GM21786 (cell line): ENCODE results near the gene MCEMP1.

ENCODE experiments used
- ATAC-seq: cut with Tn5 transposase; IDR thresholded peaks from one replicate; pipeline ENCODE4 v1.9.1; 2021; ENCODE audit not compliant: unreplicated experiment

The MCEMP1 gene, protein sequence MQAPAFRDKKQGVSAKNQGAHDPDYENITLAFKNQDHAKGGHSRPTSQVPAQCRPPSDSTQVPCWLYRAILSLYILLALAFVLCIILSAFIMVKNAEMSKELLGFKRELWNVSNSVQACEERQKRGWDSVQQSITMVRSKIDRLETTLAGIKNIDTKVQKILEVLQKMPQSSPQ

DNA sequence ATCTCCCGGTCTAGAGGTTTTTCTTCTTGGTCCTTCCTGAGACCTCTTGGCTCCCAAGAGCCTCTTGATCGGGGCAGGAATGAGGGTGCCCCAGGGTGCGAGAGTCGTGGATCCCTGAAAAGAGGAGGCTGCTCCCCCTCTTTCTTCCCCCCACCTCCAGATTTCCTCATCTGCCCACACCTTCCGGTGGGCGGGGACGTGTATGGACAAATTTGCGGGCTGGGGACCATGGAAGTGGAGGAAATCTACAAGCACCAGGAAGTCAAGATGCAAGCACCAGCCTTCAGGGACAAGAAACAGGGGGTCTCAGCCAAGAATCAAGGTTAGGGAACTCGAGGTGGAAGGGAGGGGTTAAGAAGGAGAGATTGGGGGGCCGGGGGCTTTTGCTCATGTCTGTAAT, at the start of gene MCEMP1:
MCEMP1 (plus strand) TSS at position 237 of the 400 bp plus-strand sequence; CDS start at position 268, 31 bp downstream.
- no peak for ATAC-seq

DNA sequence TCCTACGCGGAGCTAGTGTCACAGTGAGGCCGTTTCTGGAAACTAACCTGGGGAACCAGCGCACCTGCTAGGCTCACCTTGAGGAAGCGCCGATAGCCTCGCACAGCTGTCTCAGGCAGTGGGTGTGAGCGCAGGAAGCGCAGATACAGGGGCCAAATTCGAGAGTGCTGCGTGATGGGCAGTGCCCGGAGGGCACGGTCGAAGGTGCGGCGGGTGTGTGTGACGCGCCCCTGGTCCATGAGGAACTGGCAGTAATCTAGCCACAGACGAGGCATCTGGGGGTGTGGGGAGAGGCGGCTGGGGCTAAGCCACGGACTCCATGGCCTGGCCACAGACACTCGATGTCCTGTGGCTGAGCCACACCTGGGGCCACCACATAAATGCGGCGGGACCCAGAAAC, 49.7 kb upstream of the MCEMP1 start:
- no peak for ATAC-seq

GRCh38 chr19:7628589-7629311, 48.1 kb upstream of the MCEMP1 start:
- no peak for ATAC-seq

GRCh38 chr19:7629347-7630054, 47.4 kb upstream of the MCEMP1 start, which contains the start of the genes PET100 and XAB2:
Gene PET100 (plus strand): TSS chr19:7629793. CDS start chr19:7629834, 41 bp downstream.
Gene XAB2 (minus strand): TSS chr19:7629545. CDS start chr19:7629527, 18 bp downstream.
- ATAC-seq = peak; percentile 90

DNA sequence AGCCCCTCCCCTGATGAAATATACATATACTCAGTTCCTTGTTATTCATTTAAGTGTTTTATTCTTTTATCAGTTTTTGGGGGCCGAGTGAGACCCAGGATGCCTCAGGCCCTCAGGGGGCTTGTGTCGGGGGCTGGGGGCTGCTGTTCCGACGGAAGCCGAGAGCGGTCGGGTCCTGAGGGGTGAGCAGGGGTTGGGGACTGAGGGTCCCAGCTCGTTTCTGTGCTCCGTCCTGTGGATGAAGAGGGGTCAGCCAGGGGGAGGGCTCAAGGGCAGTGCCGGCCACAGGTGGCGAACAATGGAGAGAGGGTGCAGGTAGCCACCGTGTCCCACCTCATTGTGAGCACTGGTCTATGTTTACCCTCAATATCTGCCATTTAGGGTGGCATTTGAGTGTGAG, 45.3 kb upstream of the MCEMP1 start:
- ATAC-seq = no peak

GRCh38 chr19:7632340-7633203, 44.3 kb upstream of the MCEMP1 start:
- no peak for ATAC-seq

GRCh38 chr19:7633698-7634097, 43.2 kb upstream of the MCEMP1 start, which contains the start of gene PCP2:
Gene PCP2 (minus strand): TSS chr19:7633719. CDS start chr19:7633457, 262 bp downstream.
- no peak for ATAC-seq

DNA sequence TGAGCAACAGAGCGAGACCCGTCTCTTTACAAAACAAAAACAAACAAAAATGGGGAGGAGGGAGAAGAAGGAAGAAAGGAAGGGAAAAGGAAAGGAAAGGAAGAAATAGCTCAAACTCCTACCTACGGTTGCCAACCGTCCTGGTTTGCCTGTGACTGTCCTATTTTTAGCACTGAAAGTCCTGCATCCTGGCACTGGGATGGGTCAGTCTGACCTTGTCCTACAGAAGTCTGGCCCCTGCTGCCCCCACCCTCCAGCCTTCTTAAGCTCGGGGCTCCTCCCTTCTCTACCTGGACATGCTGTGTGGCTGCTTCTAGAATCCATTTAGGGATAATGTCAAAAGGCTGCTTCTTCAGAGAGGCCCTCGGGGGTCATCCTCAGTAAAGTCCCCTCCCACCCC, 41.2 kb upstream of the MCEMP1 start:
- no peak for ATAC-seq

DNA sequence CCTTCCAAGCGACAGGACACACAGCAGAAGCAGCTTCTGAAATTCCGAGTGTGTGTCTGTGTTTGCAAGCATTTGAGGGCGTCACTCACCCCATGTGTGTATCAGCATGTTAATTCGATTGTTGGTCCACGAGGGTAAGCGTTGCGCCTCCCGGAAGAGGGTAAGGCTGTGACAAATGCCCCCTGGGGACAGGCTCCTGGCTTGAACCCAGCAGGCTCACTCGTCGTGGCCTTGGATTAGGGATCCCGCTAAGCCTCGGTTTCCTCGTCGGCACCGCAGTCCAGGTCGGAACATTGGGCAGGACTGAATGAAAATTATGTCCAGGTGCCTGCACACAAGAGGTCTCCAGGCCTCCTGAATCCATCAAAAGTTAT, 40.6 kb upstream of the MCEMP1 start:
- ATAC-seq = no peak

DNA sequence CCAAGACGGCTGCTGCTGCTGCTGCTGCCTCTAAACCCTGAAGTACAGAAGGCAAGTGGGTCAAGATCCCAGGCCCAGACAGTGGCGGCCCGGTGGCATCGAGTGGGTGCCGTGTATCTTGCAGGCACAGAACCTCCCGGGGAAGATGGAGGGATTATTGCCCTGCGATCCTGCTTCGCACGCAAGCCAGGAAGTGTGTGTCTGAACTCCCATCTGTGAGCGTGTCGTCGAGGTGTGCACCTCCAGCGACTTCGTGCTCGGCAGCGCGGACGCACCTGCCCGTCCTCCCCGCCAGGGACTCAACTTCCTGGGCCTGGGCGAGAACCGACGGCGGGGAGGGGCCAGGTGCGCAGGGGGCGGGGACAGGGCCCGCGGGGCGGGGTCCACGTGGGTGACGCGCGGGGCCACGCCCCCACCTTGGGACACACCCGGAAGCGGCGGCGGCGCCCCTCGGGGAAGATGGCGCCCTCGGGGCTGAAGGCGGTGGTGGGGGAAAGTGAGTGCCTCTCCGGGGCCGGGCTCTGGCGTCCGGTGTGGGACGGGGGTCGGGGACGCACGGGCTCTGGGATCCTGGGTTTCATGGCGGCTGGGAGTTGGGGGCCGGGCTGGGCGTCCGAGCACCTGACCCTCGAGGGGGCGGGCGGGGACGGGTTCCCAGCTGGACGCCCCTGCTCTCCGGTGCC, 40.1 kb upstream of the MCEMP1 start, which contains the start of gene STXBP2:
STXBP2 (plus strand) TSS at position 420 of the 683 bp plus-strand sequence; CDS start at position 460, 40 bp downstream.
- ATAC-seq = no peak

- no peak for ATAC-seq
Measured at GRCh38 chr19:7637374-7638256, 39.3 kb upstream of the MCEMP1 start.

- ATAC-seq = no peak
Measured at GRCh38 chr19:7638802-7639465, 38.0 kb upstream of the MCEMP1 start.

GRCh38 chr19:7639863-7640348, 37.0 kb upstream of the MCEMP1 start:
- no peak for ATAC-seq

- no peak for ATAC-seq
Measured at GRCh38 chr19:7640803-7641202, 36.1 kb upstream of the MCEMP1 start.

DNA sequence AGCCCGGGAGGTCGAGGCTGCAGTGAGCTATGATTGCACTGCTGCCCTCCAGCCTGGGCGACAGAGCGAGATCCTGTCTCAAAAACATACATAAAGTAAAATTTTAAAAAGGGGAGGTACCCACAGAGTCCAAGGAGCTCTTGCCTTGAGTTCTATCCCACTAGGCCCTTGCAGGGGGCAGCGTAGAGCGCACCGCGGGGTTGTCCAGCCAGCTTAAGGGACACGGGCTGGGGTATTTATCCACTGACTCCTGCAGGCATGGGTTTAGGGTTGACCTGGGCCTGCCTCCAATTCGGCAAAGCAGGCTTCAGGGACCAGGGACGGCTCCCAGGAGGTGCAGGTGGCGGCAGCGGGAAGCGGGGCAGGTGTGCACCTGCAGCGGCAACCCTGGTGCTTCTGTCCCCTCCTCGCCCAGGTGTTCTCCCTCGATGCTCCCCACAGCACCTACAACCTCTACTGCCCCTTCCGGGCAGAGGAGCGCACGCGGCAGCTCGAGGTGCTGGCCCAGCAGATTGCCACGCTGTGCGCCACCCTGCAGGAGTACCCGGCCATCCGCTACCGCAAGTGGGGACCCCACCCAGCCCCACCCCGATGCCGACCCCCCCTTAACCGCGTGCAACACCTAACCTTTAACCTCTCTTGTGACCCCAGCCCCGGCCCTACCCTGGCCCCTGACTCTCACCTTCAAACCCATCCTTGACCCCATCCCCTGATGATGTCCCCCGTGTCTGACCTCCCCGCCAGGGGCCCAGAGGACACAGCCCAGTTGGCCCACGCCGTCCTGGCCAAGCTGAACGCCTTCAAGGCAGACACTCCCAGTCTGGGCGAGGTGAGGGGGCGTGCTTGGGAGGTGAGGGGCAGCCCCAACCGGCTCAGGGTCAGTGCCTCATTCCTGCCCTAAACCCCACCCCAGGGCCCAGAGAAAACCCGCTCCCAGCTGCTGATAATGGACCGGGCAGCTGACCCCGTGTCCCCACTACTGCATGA, 35.3 kb upstream of the MCEMP1 start:
- ATAC-seq = no peak

GRCh38 chr19:7642295-7643030, 34.4 kb upstream of the MCEMP1 start:
- no peak for ATAC-seq

DNA sequence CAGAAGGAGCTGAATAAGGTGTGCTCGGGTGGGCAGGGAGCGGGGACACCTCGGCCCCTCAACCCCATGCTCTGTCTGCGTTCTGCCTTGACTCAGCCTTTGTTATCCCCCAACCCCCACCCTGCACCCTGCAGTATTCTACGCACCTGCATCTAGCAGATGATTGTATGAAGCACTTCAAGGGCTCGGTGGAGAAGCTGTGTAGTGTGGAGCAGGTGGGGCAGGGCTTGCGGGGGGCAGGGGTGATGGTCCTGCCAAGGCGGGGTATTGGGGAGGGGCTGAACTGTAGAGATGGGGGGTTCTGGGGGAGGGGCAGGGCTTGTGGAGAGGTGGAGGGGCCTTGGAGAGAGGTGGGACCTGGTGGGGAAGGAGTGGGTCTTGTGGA, 33.9 kb upstream of the MCEMP1 start:
- ATAC-seq = no peak
